Tibial nerve (tissue), 4 donors: ENCODE results near the gene CTNNBIP1. TPM values are rescaled to one million over a fixed set of nuclear protein-coding genes. Genes with fewer than 3 reads are reported as not detected.

Experiments
- DNase-seq, 2 donors: peaks; one replicate each; pipeline ENCODE4 v3.0.0-alpha.2; 2019; ENCODE audit warnings: low spot score in 2 of 2
- H3K27ac ChIP-seq, 4 donors: fragments of 200-600 bp; sonication (generic) in 3 of 4; one replicate each; pipeline ENCODE4 v1.5.1; 2017 to 2019; ENCODE audit warnings: mild to moderate bottlenecking in 1 of 4
- H3K27me3 ChIP-seq, 2 donors: fragments of 200-600 bp; sonication (generic) in 1 of 2; one replicate each; pipeline versions ENCODE4 v1.5.1 to v1.6.0; 2017 to 2019
- H3K36me3 ChIP-seq, 3 donors: fragments of 200-600 bp; sonication (generic); one replicate each; pipeline ENCODE4 v1.5.1; 2018 to 2019
- H3K4me1 ChIP-seq, 4 donors: fragments of 200-600 bp; sonication (generic) in 3 of 4; one replicate each; pipeline ENCODE4 v1.5.1; 2017 to 2019
- H3K4me3 ChIP-seq, 4 donors: fragments of 200-600 bp; sonication (generic) in 3 of 4; one replicate each; pipeline ENCODE4 v1.5.1; 2017 to 2019; ENCODE audit warnings: mild to moderate bottlenecking in 1 of 4, moderate library complexity in 1 of 4
- H3K9me3 ChIP-seq, 4 donors: fragments of 200-600 bp; sonication (generic) in 3 of 4; one replicate each; pipeline ENCODE4 v1.5.1; 2017 to 2019
- EP300 ChIP-seq, 2 donors: sonication (generic); formaldehyde crosslinking; IDR thresholded peaks; one replicate each; pipeline ENCODE4 v1.6.1; 2017; ENCODE audit warnings: antibody characterized with exemption in 2 of 2, mild to moderate bottlenecking in 1 of 2
- POLR2A ChIP-seq, 2 donors: fragments of 450-650 bp; IDR thresholded peaks; one replicate each; pipeline ENCODE4 v1.6.1; 2017; ENCODE audit warnings: antibody characterized with exemption in 2 of 2, mild to moderate bottlenecking in 2 of 2, moderate library complexity in 2 of 2
- WGBS, 2 donors: methylation state at CpG; one replicate each; pipeline ENCODE4 v1.1.5; 2018; 5-methylcytosine and 5-hydroxymethylcytosine counted together
- total RNA-seq, 4 donors: library from RNA; depleted of rRNA; stranded (reverse); fragments of >200 nt; gene quantifications; one replicate each; pipeline ENCODE4 v1.1.0, GENCODE V29; 2016
- TF ChIP-seq, protein P1 (sequence below), 5 experiments: fragments of 200-600 bp in 3 of 5; fragments of 450-650 bp in 2 of 5; sonication (generic) in 3 of 5; IDR thresholded peaks; one replicate each; pipeline ENCODE4 v1.5.1; 2016 to 2019; ENCODE audit warnings: antibody characterized with exemption in 5 of 5, mild to moderate bottlenecking in 3 of 5, moderate library complexity in 2 of 5

CTNNBIP1 gene
- total RNA-seq, 4 donors from 2014 or later: 17.0 to 24.9 (median 20.3) TPM

GRCh38 chr1:9871707-9872425, 38.2 kb downstream of the CTNNBIP1 start:
- TF ChIP-seq POLR2A (IDR thresholded peaks at IDR 0.05) (no peak), EP300 (IDR thresholded peaks at IDR 0.05) (no peak)
- TF ChIP-seq, protein P1, sequence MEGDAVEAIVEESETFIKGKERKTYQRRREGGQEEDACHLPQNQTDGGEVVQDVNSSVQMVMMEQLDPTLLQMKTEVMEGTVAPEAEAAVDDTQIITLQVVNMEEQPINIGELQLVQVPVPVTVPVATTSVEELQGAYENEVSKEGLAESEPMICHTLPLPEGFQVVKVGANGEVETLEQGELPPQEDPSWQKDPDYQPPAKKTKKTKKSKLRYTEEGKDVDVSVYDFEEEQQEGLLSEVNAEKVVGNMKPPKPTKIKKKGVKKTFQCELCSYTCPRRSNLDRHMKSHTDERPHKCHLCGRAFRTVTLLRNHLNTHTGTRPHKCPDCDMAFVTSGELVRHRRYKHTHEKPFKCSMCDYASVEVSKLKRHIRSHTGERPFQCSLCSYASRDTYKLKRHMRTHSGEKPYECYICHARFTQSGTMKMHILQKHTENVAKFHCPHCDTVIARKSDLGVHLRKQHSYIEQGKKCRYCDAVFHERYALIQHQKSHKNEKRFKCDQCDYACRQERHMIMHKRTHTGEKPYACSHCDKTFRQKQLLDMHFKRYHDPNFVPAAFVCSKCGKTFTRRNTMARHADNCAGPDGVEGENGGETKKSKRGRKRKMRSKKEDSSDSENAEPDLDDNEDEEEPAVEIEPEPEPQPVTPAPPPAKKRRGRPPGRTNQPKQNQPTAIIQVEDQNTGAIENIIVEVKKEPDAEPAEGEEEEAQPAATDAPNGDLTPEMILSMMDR (IDR thresholded peaks at IDR 0.05): no peak

DNA sequence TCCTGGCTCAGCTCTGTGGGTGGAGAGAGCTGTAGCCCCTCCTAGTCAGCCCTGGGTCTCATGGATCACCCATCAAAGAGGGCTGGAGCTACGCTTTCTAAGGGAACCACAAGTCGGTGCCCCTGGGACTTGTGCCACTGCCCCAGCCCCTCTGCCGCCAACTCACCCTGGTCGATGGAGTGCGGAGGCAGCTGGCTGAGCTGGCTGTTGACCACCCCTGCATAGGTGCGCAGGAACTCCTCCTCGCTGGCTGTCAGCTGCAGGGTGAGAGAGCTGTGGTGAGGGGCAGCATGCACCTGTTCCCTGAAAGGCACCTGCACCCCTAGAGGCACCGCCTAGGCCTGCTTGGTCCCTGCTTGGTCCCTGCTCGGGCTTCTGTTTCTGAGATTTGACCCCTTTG, 39.0 kb downstream of the CTNNBIP1 start:
- no peak overlapping the region for H3K27ac ChIP-seq
- TF ChIP-seq POLR2A (IDR thresholded peaks at IDR 0.05): no peak
- TF ChIP-seq EP300 (IDR thresholded peaks at IDR 0.05): no peak
- TF ChIP-seq, protein P1 (IDR thresholded peaks at IDR 0.05): no peak
- WGBS, 2 donors: 83 to 86% methylated on average over 2 to 7 of the region's 9 CpGs
- H3K9me3 ChIP-seq: no peaks in the 10 kb centered on the region
- DNase-seq: no peak
- H3K36me3 ChIP-seq: peaks cover 0 to 53% (median 0%) of the 10 kb centered on the region in 3 donors
- H3K27me3 ChIP-seq: no peaks in the 10 kb centered on the region
- peaks cover 0 to 27% (median 4%) of the 10 kb centered on the region in 4 donors for H3K4me1 ChIP-seq
- H3K4me3 ChIP-seq: no peak overlapping the region

More at GRCh38 chr1:9871707-9872425, 38.2 kb downstream of the CTNNBIP1 start:
- no peaks in the 10 kb centered on the region for H3K9me3 ChIP-seq
- WGBS, 2 donors: 84 to 86% methylated on average over 16 to 19 of the region's 20 CpGs
- H3K27me3 ChIP-seq: no peaks in the 10 kb centered on the region
- no peak overlapping the region for H3K4me3 ChIP-seq
- H3K27ac ChIP-seq: no peak overlapping the region
- H3K4me1 ChIP-seq: peaks cover 0 to 27% (median 4%) of the 10 kb centered on the region in 4 donors
- H3K36me3 ChIP-seq: peaks cover 0 to 48% (median 0%) of the 10 kb centered on the region in 3 donors
- DNase-seq: no peak

- 41 to 66% methylated on average over 4 of the region's 4 CpGs for WGBS, 2 donors
Observed at GRCh38 chr1:9870572-9870971, 39.5 kb downstream of the CTNNBIP1 start.

GRCh38 chr1:9869831-9870251, 40.2 kb downstream of the CTNNBIP1 start:
- H3K36me3 ChIP-seq: peaks cover 0 to 61% (median 0%) of the 10 kb centered on the region in 3 donors
- H3K4me1 ChIP-seq: peaks cover 0 to 17% (median 2%) of the 10 kb centered on the region in 4 donors
- TF ChIP-seq, protein P1 (IDR thresholded peaks at IDR 0.05): no peak
- TF ChIP-seq POLR2A (IDR thresholded peaks at IDR 0.05) (no peak), EP300 (IDR thresholded peaks at IDR 0.05) (no peak)
- no peak overlapping the region for H3K4me3 ChIP-seq
- DNase-seq: no peak
- H3K27me3 ChIP-seq: no peaks in the 10 kb centered on the region
- H3K9me3 ChIP-seq: no peaks in the 10 kb centered on the region
- no peak overlapping the region for H3K27ac ChIP-seq
- WGBS, 2 donors: 87 to 90% methylated on average over 9 of the region's 13 CpGs

More at GRCh38 chr1:9870572-9870971, 39.5 kb downstream of the CTNNBIP1 start:
- TF ChIP-seq POLR2A (IDR thresholded peaks at IDR 0.05) (no peak), EP300 (IDR thresholded peaks at IDR 0.05) (no peak)
- TF ChIP-seq, protein P1 (IDR thresholded peaks at IDR 0.05): no peak
- Histone ChIP-seq H3K27me3 (no peaks in the 10 kb centered on the region), H3K4me3 (no peak overlapping the region), H3K36me3 (peaks cover 0 to 57% (median 0%) of the 10 kb centered on the region in 3 donors), H3K27ac (no peak overlapping the region), H3K9me3 (no peaks in the 10 kb centered on the region), H3K4me1 (peaks cover 0 to 24% (median 4%) of the 10 kb centered on the region in 4 donors)
- no peak for DNase-seq

DNA sequence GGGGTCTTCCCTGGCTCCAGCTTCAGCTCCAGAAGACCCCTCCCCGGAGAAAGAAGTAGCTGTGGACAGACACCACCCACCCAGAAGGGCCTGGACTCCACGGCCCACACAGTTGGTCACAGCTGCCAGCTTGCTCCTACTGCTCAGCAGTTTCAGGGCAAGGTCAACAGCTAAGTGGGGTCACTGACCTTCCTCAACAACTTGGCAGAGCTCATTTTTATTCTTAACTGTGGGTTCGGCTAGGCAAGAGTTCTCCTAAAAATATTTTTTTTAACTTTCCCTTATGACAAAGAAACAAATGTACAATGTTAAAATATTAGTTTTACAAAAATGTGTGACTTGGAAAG, 41.9 kb downstream of the CTNNBIP1 start:
- no peaks in the 10 kb centered on the region for H3K9me3 ChIP-seq
- H3K27ac ChIP-seq: no peak overlapping the region
- H3K4me3 ChIP-seq: no peak overlapping the region
- no peaks in the 10 kb centered on the region for H3K27me3 ChIP-seq
- TF ChIP-seq POLR2A (IDR thresholded peaks at IDR 0.05) (no peak), EP300 (IDR thresholded peaks at IDR 0.05) (no peak)
- TF ChIP-seq, protein P1 (IDR thresholded peaks at IDR 0.05): no peak
- peaks cover 0 to 74% (median 0%) of the 10 kb centered on the region in 3 donors for H3K36me3 ChIP-seq
- 17 to 30% methylated on average over 2 to 3 of the region's 3 CpGs for WGBS, 2 donors
- H3K4me1 ChIP-seq: peaks cover 0 to 22% (median 0%) of the 10 kb centered on the region in 4 donors
- no peak for DNase-seq
